Colonic mucosa (tissue), 4 donors: Measurements from ENCODE around the gene FBL. TPM values are rescaled to one million over a fixed set of nuclear protein-coding genes. Genes with fewer than 3 reads are reported as not detected.
A peak's percentile ranks its signal among the peaks of the same experiment; 100 is the strongest.

ENCODE experiments used
- DNase-seq: peaks from one replicate; pipeline ENCODE4 v3.0.0-alpha.2; 2020
- H3K27ac ChIP-seq: fragments of 200-600 bp; one replicate; pipeline ENCODE4 v1.8.0; 2021
- H3K27me3 ChIP-seq: fragments of 200-600 bp; one replicate; pipeline ENCODE4 v1.8.0; 2021
- H3K36me3 ChIP-seq: fragments of 200-600 bp; one replicate; pipeline ENCODE4 v1.8.0; 2021
- H3K4me1 ChIP-seq: fragments of 200-600 bp; one replicate; pipeline ENCODE4 v1.8.0; 2021; ENCODE audit warnings: mild to moderate bottlenecking
- H3K4me3 ChIP-seq: fragments of 200-600 bp; one replicate; pipeline ENCODE4 v1.8.0; 2021
- H3K9ac ChIP-seq, 2 donors: one replicate each; pipeline ENCODE4 v1.7.0; 2013; ENCODE audit warnings: control low read depth in 2 of 2, low read depth in 2 of 2, low read length in 2 of 2
- H3K9me3 ChIP-seq: fragments of 200-600 bp; one replicate; pipeline ENCODE4 v1.8.0; 2021
- intact Hi-C: fragments of 100-400 bp; cut with DNase I; formaldehyde crosslinking; loops from one replicate; pipeline ENCODE4 v1.14.1; 2022
- total RNA-seq, 2 donors: library from RNA; stranded (reverse); fragmentation: NEBNext Ultra II Directional in 1 of 2; extraction: Animal tissue kit (Norgen Biotek cat#: 25700) in 1 of 2; gene quantifications; one replicate each; pipeline ENCODE4 v1.2.1, GENCODE V29; 2021
- TF ChIP-seq, protein P1 (sequence below): fragments of 200-600 bp; IDR thresholded peaks from one replicate; pipeline ENCODE4 v1.8.0; 2022; ENCODE audit warnings: antibody characterized with exemption, mild to moderate bottlenecking
- donor health status: healthy.
- donor health status: DM: no; HTN: no; CAD: no.
- donor health status: DM: no; HTN: no; CAD: no.

FBL gene
- total RNA-seq, 2 donors from 2014 or later = 155 to 297 TPM

DNA sequence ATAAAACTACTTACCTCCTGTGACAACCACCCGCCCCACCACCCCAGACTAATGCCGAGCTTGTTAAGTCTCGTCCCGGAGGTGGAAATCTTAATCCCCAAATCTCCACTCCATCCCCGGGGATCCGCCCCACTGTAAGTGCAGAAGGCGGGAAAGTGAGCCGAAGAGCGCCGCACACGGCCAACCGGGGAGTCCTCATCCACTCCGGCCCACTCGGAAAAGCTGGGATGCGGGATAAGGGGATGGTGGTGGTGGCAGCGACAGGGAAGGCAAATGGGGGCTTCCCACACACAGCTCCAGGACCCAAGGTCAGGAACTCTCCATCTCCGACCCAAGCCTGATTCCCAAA lies 621 bp downstream of the FBL start:
- Histone ChIP-seq H3K27me3 (no peaks in the 10 kb centered on the region), H3K27ac (no peak overlapping the region), H3K9me3 (no peaks in the 10 kb centered on the region), H3K36me3 (no peaks in the 10 kb centered on the region), H3K4me3 (peak overlapping the region; percentile 65), H3K9ac (peak overlapping the region; percentile 65 to 97), H3K4me1 (peaks cover 13% of the 10 kb centered on the region)
- TF ChIP-seq, protein P1, sequence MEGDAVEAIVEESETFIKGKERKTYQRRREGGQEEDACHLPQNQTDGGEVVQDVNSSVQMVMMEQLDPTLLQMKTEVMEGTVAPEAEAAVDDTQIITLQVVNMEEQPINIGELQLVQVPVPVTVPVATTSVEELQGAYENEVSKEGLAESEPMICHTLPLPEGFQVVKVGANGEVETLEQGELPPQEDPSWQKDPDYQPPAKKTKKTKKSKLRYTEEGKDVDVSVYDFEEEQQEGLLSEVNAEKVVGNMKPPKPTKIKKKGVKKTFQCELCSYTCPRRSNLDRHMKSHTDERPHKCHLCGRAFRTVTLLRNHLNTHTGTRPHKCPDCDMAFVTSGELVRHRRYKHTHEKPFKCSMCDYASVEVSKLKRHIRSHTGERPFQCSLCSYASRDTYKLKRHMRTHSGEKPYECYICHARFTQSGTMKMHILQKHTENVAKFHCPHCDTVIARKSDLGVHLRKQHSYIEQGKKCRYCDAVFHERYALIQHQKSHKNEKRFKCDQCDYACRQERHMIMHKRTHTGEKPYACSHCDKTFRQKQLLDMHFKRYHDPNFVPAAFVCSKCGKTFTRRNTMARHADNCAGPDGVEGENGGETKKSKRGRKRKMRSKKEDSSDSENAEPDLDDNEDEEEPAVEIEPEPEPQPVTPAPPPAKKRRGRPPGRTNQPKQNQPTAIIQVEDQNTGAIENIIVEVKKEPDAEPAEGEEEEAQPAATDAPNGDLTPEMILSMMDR = no peak
- intact Hi-C loops = no loop called here
- DNase-seq = no peak

- H3K4me1 ChIP-seq = peaks cover 13% of the 10 kb centered on the region
- TF ChIP-seq, protein P1 = no peak
- H3K9ac ChIP-seq = peak overlapping the region; percentile 65 to 97
- H3K27me3 ChIP-seq = no peaks in the 10 kb centered on the region
- intact Hi-C loops = no loop called here
- no peaks in the 10 kb centered on the region for H3K9me3 ChIP-seq
- peak overlapping the region; percentile 65 for H3K4me3 ChIP-seq
- H3K27ac ChIP-seq = no peak overlapping the region
- no peak for DNase-seq
- H3K36me3 ChIP-seq = no peaks in the 10 kb centered on the region
Observed at GRCh38 chr19:39845172-39845571, 1.0 kb downstream of the FBL start.

DNA sequence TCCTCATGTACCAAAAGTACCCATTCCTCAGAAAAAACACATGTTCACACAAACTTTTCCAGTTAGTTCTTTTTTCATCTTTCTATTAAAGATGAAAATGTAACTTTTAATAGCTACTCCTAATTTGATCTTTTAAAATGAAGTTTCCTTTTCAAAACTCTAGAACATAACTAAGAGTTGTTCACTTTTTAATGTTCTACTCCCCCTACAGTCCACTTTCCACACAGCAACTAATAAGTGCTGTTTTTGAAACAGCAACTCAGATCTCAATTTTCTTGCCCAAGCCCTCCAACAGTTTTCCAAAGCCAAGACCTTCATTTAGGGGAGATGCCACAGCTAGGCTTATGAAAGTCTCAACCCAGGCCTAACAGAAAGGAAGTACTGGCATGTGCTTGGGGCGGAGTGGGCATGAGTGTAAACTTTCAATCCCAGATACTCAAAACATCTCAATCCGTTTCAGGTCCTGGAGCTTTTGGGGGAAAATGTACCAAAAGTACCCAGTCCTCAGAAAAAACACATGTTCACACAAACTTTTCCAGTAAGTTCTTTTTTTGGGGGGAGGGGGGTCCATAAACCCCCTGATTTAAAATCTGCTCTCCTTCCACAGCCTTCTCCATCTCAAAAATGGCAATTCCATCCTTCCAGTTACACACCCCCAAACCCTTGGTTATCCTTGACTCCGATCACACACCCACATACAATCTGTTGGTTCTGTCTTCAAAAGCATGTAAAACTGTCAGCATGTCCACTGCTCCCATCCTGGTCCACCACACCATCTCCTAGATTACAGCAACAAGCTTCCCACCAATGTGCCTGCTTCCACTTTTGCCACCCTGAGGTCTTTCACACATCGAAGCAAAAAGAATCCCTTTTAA lies 2.0 kb downstream of the FBL start:
- intact Hi-C loops = loop anchor here (5.0 kb wide), 1 partner anchor 52 kb away; no protein-coding TSS in a partner anchor
- H3K9me3 ChIP-seq = no peaks in the 10 kb centered on the region
- no peaks in the 10 kb centered on the region for H3K36me3 ChIP-seq
- H3K4me1 ChIP-seq = peaks cover 13% of the 10 kb centered on the region
- no peak for DNase-seq
- no peak overlapping the region for H3K4me3 ChIP-seq
- no peak overlapping the region for H3K27ac ChIP-seq
- TF ChIP-seq, protein P1 = peak; percentile 37
- H3K9ac ChIP-seq = no peak overlapping the region
- H3K27me3 ChIP-seq = no peaks in the 10 kb centered on the region

DNA sequence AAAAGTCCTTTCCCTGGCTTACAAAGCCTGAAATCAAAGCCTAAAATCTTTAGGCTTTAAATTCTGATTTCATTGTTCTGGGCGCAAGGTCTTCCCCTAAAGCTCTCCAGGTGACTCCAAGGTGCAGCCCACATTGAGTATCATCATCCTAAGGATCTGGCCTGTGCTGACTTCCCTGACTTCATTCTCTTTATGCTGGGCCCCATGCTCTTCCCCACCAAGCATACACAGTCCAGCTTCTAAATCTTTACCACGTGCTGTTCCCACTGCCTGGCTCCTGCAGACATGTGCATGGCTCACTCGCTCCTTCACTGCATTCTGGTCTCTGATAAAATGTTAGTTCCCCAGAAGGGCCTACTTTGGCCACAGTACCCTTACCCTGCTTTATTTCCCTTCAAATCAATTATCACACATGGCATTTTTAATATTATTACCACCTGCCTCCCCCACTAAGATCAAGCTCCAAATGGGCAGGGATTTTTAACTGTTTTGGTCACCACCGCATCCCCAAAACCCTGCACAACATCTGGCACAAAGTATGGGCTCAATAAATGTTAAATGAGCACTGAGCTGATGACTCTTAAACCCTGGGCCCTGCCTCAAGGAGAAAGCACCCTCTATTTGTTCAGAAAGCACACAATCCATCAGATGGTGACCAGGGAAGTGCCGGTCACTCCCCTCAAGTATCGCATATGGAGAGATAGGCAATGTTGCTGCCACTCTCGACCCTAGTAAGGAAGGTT lies 3.3 kb downstream of the FBL start:
- Histone ChIP-seq H3K27me3 (no peaks in the 10 kb centered on the region), H3K36me3 (no peaks in the 10 kb centered on the region), H3K4me3 (no peak overlapping the region), H3K9me3 (no peaks in the 10 kb centered on the region), H3K27ac (no peak overlapping the region), H3K9ac (no peak overlapping the region), H3K4me1 (peaks cover 13% of the 10 kb centered on the region)
- TF ChIP-seq, protein P1 = no peak
- no peak for DNase-seq
- intact Hi-C loops = loop anchor here (5.0 kb wide), 1 partner anchor 51 kb away; no protein-coding TSS in a partner anchor

DNA sequence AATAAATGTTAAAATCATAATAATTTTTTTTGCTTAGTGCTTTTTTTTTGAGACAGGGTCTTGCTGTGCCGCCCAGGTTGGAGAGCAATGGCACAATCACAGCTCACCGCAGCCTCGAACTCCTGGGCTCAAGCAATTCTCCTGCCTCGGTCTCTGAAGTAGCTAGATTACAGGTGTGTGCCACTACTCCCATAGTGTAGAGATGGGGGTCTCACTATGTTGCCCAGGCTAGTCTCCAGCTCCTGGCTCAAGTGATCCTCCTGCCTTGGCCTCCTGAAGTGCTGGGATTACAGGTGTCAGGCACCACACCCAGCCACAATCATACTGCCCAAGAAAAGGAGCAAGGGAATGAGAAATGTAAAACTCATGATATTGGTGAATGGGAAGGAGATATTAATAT lies 5.1 kb downstream of the FBL start:
- Histone ChIP-seq H3K4me3 (no peak overlapping the region), H3K9me3 (no peaks in the 10 kb centered on the region), H3K9ac (no peak overlapping the region), H3K4me1 (peaks cover 13% of the 10 kb centered on the region), H3K36me3 (peaks cover 5% of the 10 kb centered on the region), H3K27me3 (no peaks in the 10 kb centered on the region), H3K27ac (no peak overlapping the region)
- no peak for DNase-seq
- intact Hi-C loops = loop anchor here (5.0 kb wide), 1 partner anchor 49 kb away; no protein-coding TSS in a partner anchor
- TF ChIP-seq, protein P1 = no peak
